ENCODE data around the gene SQOR.

DNA sequence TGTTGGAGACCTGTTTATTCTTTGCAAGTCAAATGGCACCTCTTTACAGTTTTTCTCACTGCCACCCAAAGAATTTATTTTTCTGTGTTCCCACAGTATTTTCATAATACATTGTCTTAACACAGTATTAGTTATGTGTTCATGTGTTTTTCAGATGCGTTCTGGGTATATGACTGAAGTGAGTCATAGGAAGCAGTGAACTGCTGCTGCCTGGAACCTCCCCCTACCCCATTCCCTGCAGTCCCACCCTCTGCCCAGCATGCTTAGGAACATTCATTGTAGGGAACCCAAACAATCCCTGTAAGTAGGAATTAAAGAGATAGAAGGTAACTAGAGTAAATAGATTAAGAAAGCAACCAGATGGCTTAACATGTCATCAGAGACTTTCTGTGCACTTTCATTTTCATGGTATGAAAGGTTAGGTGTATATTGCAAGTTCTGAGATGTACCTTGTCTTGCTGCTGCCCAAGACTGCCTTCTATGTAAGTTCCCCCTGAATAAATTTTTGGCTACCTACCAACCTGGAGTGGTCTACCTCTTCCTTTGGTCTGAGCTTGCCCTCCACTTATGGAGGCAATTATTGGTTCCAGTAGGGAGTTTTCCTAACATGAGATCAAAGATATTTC is 21.9 kb upstream of the SQOR start:
- TF ChIP-seq, protein P1, sequence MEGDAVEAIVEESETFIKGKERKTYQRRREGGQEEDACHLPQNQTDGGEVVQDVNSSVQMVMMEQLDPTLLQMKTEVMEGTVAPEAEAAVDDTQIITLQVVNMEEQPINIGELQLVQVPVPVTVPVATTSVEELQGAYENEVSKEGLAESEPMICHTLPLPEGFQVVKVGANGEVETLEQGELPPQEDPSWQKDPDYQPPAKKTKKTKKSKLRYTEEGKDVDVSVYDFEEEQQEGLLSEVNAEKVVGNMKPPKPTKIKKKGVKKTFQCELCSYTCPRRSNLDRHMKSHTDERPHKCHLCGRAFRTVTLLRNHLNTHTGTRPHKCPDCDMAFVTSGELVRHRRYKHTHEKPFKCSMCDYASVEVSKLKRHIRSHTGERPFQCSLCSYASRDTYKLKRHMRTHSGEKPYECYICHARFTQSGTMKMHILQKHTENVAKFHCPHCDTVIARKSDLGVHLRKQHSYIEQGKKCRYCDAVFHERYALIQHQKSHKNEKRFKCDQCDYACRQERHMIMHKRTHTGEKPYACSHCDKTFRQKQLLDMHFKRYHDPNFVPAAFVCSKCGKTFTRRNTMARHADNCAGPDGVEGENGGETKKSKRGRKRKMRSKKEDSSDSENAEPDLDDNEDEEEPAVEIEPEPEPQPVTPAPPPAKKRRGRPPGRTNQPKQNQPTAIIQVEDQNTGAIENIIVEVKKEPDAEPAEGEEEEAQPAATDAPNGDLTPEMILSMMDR (IDR thresholded peaks at IDR 0.05), result no peak
- no peak for TF ChIP-seq POLR2A (IDR thresholded peaks at IDR 0.05)

Measured in body of pancreas (tissue), 4 donors.